B cell (primary cell): Measurements from ENCODE around the gene TOP1. TPM values are rescaled to one million over a fixed set of nuclear protein-coding genes. Genes with fewer than 3 reads are reported as not detected.

Source experiments
- ATAC-seq: fragments of 200-7000 bp; cut with Tn5 transposase; one replicate; pipeline ENCODE4 v1.10.0; 2021; ENCODE audit warnings: low read depth, mild to moderate bottlenecking, moderate number of reproducible peaks, moderate library complexity
- CTCF ChIA-PET: fragments of 350-600 bp; sonication (Branson Sonifier 250); formaldehyde crosslinking; loops from one replicate; lab custom pipeline; 2021; ENCODE audit warnings: antibody characterized with exemption, inconsistent platforms; lab: Charles Lee
- POLR2A ChIA-PET: fragments of 350-600 bp; sonication (Branson Sonifier 250); formaldehyde crosslinking; loops from one replicate; lab custom pipeline; 2021; ENCODE audit warnings: antibody characterized with exemption; lab: Charles Lee
- DNase-seq: peaks from one replicate; pipeline ENCODE4 v3.0.0; 2013
- H2AFZ ChIP-seq: 2 replicates; pipeline ENCODE4 v1.6.1; 2012; ENCODE audit warnings: mild to moderate bottlenecking, low read depth, low read length; ENCODE audit not compliant: insufficient read depth, poor library complexity, severe bottlenecking
- H3K27ac ChIP-seq, 2 donors: 1 replicate in 1 of 2; 2 replicates in 1 of 2; pipeline ENCODE4 v1.5.1; 2012 to 2013; ENCODE audit warnings: low read length in 2 of 2, mild to moderate bottlenecking in 2 of 2, moderate library complexity in 1 of 2
- H3K27me3 ChIP-seq, 4 experiments: fragments of 200-600 bp in 1 of 4; sonication (generic) in 1 of 4; replicated peaks in 1 of 4; 1 replicate in 2 of 4; 2 replicates in 2 of 4; pipeline versions ENCODE4 v1.6.1 to v1.7.0; 2013 to 2016; ENCODE audit warnings: low read length in 3 of 4, mild to moderate bottlenecking in 2 of 4, mixed read lengths in 1 of 4, moderate library complexity in 1 of 4; ENCODE audit not compliant: insufficient read depth in 4 of 4, control insufficient read depth in 3 of 4; ENCODE audit errors: control extremely low read depth in 1 of 4
- H3K36me3 ChIP-seq, 2 experiments: replicated peaks in 1 of 2; 1 replicate in 1 of 2; 2 replicates in 1 of 2; pipeline versions ENCODE4 v1.6.1 to v1.7.1; 2013; ENCODE audit warnings: low read length in 1 of 2; ENCODE audit not compliant: insufficient read depth in 2 of 2, control insufficient read depth in 1 of 2; ENCODE audit errors: control extremely low read depth in 1 of 2, extremely low read depth in 1 of 2
- H3K4me1 ChIP-seq, 2 donors: fragments of 200-600 bp in 1 of 2; sonication (generic) in 1 of 2; 1 replicate in 1 of 2; 2 replicates in 1 of 2; pipeline versions ENCODE4 v1.5.1 to v1.6.1; 2013 to 2017; ENCODE audit warnings: low read length in 2 of 2; ENCODE audit not compliant: control insufficient read depth in 2 of 2, insufficient read depth in 2 of 2
- H3K4me2 ChIP-seq: replicated peaks from 2 replicates; pipeline ENCODE3; 2012; ENCODE audit warnings: mild to moderate bottlenecking, low read depth, low read length; ENCODE audit not compliant: poor library complexity, severe bottlenecking
- H3K4me3 ChIP-seq, 5 experiments: fragments of 200-600 bp in 1 of 5; sonication (generic) in 1 of 5; 1 replicate in 3 of 5; 2 replicates in 2 of 5; pipeline versions ENCODE4 v1.5.1 to v1.7.0; 2011 to 2016; ENCODE audit warnings: low read length in 4 of 5, mild to moderate bottlenecking in 4 of 5, low read depth in 2 of 5, control low read depth in 1 of 5, moderate library complexity in 1 of 5; ENCODE audit not compliant: insufficient read depth in 1 of 5; ENCODE audit errors: control extremely low read depth in 1 of 5, extremely low read depth in 1 of 5
- H3K79me2 ChIP-seq: fragments of 200-600 bp; sonication (generic); one replicate; pipeline ENCODE4 v1.6.0; 2016; ENCODE audit warnings: low read length; ENCODE audit not compliant: control insufficient read depth, insufficient read depth
- H3K9ac ChIP-seq: fragments of 200-600 bp; sonication (generic); 2 replicates; pipeline ENCODE4 v1.6.1; 2017; ENCODE audit warnings: mild to moderate bottlenecking, low read length, moderate library complexity
- H3K9me3 ChIP-seq, 3 donors: one replicate each; pipeline versions ENCODE4 v1.6.1 to v1.7.1; 2013; ENCODE audit warnings: low read length in 2 of 3; ENCODE audit not compliant: control insufficient read depth in 2 of 3, insufficient read depth in 1 of 3; ENCODE audit errors: control extremely low read depth in 1 of 3
- H4K20me1 ChIP-seq: 2 replicates; pipeline ENCODE4 v1.6.0; 2012; ENCODE audit warnings: mild to moderate bottlenecking, low read length; ENCODE audit not compliant: insufficient read depth, control insufficient read depth, poor library complexity, severe bottlenecking
- H3K27ac Mint-ChIP-seq: one replicate; pipeline ENCODE4 v1.8.0; 2021; ENCODE audit warnings: mixed read lengths
- H3K27me3 Mint-ChIP-seq: one replicate; pipeline ENCODE4 v1.8.0; 2021; ENCODE audit warnings: mixed read lengths
- H3K4me1 Mint-ChIP-seq: one replicate; pipeline ENCODE4 v1.8.0; 2021; ENCODE audit warnings: mixed read lengths
- H3K4me3 Mint-ChIP-seq: one replicate; pipeline ENCODE4 v1.8.0; 2021; ENCODE audit warnings: mixed read lengths
- H3K9me3 Mint-ChIP-seq: one replicate; pipeline ENCODE4 v1.8.0; 2022; ENCODE audit warnings: mixed read lengths; ENCODE audit not compliant: insufficient read depth
- EZH2 ChIP-seq: IDR thresholded peaks from 2 replicates; pipeline ENCODE4 v1.6.1; 2012; ENCODE audit warnings: borderline replicate concordance, low read depth, mild to moderate bottlenecking, moderate library complexity, low read length; ENCODE audit not compliant: insufficient read depth, poor library complexity, severe bottlenecking
- WGBS: methylation state at CpG from one replicate; pipeline ENCODE4 v1.1.5; 2013; ENCODE audit warnings: missing lambda C conversion rate; ENCODE audit not compliant: insufficient coverage; 5-methylcytosine and 5-hydroxymethylcytosine counted together
- intact Hi-C: fragments of 100-400 bp; cut with micrococcal nuclease; formaldehyde crosslinking; loops from one replicate; pipeline ENCODE4 v1.10.0; 2022
- polyA plus RNA-seq: library from polyadenylated mRNA; depleted of rRNA; stranded (reverse); fragments of >200 nt; gene quantifications from 2 replicates; pipeline ENCODE4 v1.2.3, GENCODE V29; 2012
- total RNA-seq, 2 donors: library from RNA; stranded (reverse); fragments of 120-200 nt in 1 of 2; gene quantifications; 1 replicate in 1 of 2; 2 replicates in 1 of 2; pipeline versions ENCODE4 v1.2.3 to v1.2.4, GENCODE V29; 2013 to 2022
- TF ChIP-seq, protein P1 (sequence below): fragments of 200-600 bp; IDR thresholded peaks from one replicate; pipeline ENCODE4 v1.8.0; 2022; ENCODE audit warnings: antibody characterized with exemption, mild to moderate bottlenecking

The TOP1 gene
- total and polyA plus RNA-seq, 2 donors (not counting 1 experiment from before 2014, with no cell fraction given), result 5.4 to 44.9 TPM

DNA sequence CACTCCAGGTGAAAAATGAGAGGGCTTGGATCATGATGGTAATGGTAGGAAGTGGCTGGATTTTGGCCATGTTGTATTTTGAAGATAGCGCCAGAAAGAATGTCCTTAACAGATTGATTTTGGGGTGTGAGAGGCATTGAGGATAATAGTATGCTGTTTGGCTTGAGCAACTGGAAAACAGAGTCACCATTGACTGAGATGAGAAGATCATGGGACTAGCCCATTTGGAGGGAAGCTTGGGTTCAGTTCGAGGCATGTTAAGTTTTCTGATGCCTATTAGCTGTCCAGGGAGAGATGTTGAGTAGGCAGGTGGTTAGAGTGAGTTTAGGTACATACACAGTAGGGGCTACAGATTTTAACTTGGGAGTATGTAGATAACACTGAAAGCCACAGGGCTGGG lies 132.1 kb downstream of the TOP1 start:
- H3K9ac ChIP-seq, result no peak overlapping the region
- H3K4me3 Mint-ChIP-seq, result no peak overlapping the region
- DNase-seq (no peak), ATAC-seq (no peak)
- no peak overlapping the region for H3K4me3 ChIP-seq
- H3K79me2 ChIP-seq, result peaks cover 26% of the 10 kb centered on the region
- H3K27me3 Mint-ChIP-seq, result no peaks in the 10 kb centered on the region
- WGBS, result 100% methylated on average over 2 of the region's 2 CpGs
- peaks cover 0 to 4% (median 0%) of the 10 kb centered on the region in 3 donors for H3K9me3 ChIP-seq
- peaks cover 40% of the 10 kb centered on the region for H3K4me1 Mint-ChIP-seq
- TF ChIP-seq, protein P1, sequence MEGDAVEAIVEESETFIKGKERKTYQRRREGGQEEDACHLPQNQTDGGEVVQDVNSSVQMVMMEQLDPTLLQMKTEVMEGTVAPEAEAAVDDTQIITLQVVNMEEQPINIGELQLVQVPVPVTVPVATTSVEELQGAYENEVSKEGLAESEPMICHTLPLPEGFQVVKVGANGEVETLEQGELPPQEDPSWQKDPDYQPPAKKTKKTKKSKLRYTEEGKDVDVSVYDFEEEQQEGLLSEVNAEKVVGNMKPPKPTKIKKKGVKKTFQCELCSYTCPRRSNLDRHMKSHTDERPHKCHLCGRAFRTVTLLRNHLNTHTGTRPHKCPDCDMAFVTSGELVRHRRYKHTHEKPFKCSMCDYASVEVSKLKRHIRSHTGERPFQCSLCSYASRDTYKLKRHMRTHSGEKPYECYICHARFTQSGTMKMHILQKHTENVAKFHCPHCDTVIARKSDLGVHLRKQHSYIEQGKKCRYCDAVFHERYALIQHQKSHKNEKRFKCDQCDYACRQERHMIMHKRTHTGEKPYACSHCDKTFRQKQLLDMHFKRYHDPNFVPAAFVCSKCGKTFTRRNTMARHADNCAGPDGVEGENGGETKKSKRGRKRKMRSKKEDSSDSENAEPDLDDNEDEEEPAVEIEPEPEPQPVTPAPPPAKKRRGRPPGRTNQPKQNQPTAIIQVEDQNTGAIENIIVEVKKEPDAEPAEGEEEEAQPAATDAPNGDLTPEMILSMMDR, result no peak
- no peak for TF ChIP-seq EZH2
- intact Hi-C loops, result no loop called here
- ChIA-PET POLR2A (no interaction called here), CTCF (interaction anchor here (7.3 to 12.9 kb wide), 2 partner anchors 11 to 24 kb away, joined by 64 to 122 read pairs; partner anchors contain the start of gene PLCG1)
- no peaks in the 10 kb centered on the region for H3K9me3 Mint-ChIP-seq
- H4K20me1 ChIP-seq, result peaks cover 22% of the 10 kb centered on the region
- H3K27ac Mint-ChIP-seq, result no peak overlapping the region
- H3K36me3 ChIP-seq, result peaks cover 0 to 50% of the 10 kb centered on the region in 2 experiments
- H3K27ac ChIP-seq, result no peak overlapping the region
- H2AFZ ChIP-seq, result no peak overlapping the region
- H3K4me2 ChIP-seq, result no peak overlapping the region
- H3K27me3 ChIP-seq, result peaks cover 0 to 9% (median under 1%) of the 10 kb centered on the region in 4 experiments
- H3K4me1 ChIP-seq, result peaks cover 30 to 42% of the 10 kb centered on the region in 2 donors

DNA sequence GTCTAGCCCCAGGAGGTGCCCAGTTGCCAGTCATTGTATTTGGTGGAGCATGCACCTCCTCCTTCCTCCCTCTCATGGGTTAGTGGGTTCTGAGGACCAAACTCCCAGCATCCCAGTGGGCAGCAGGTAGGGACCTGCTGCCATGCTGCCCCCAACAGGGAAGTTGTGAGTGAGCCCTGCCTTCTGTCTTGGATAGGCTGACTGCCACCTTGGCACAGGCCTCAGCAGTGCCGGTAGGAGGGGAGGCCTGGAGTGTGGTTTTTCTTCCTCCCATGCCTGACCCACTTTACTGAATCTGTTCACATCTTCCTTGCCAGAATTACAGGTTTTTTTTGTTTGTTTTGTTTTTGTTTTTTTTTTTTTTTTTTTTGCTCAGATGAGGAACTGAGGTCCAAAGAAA lies 133.3 kb downstream of the TOP1 start:
- no peak overlapping the region for H3K27ac ChIP-seq
- CTCF ChIA-PET, result interaction anchor here (7.3 kb wide), 1 partner anchor 10 kb away, joined by 64 read pairs; no protein-coding TSS in a partner anchor
- H3K27me3 Mint-ChIP-seq, result no peaks in the 10 kb centered on the region

More for the DNA sequence above, 133.3 kb downstream of the TOP1 start:
- no peak overlapping the region for H2AFZ ChIP-seq
- WGBS, result no CpG with 5 or more reads among the region's 1 CpG
- POLR2A ChIA-PET, result no interaction called here
- H3K4me1 ChIP-seq, result peaks cover 19 to 32% of the 10 kb centered on the region in 2 donors
- no peak overlapping the region for H3K4me2 ChIP-seq
- Mint-ChIP-seq H3K9me3 (no peaks in the 10 kb centered on the region), H3K4me1 (peaks cover 30% of the 10 kb centered on the region), H3K4me3 (no peak overlapping the region), H3K27ac (no peak overlapping the region)
- no peak for TF ChIP-seq EZH2
- TF ChIP-seq, protein P1, result no peak
- H3K4me3 ChIP-seq, result no peak overlapping the region
- H3K9ac ChIP-seq, result no peak overlapping the region
- intact Hi-C loops, result no loop called here
- ATAC-seq (no peak), DNase-seq (no peak)
- no peaks in the 10 kb centered on the region for H3K9me3 ChIP-seq
- peaks cover 0 to 9% (median under 1%) of the 10 kb centered on the region in 4 experiments for H3K27me3 ChIP-seq
- peaks cover 22% of the 10 kb centered on the region for H3K79me2 ChIP-seq
- H3K36me3 ChIP-seq, result peaks cover 0 to 62% of the 10 kb centered on the region in 2 experiments
- H4K20me1 ChIP-seq, result peaks cover 22% of the 10 kb centered on the region
